Stimulated activated CD4-positive, alpha-beta T cell treated with anti-CD3 and anti-CD28 coated beads, Interleukin-1b, Interleukin-23, amount 100 ng/mL, for 48 hours (primary cell): ENCODE measurements around the gene ABCC9.

Source experiments
- DNase-seq: peaks from one replicate; pipeline ENCODE4 v3.0.0-alpha.2; 2020

ABCC9 gene

DNA sequence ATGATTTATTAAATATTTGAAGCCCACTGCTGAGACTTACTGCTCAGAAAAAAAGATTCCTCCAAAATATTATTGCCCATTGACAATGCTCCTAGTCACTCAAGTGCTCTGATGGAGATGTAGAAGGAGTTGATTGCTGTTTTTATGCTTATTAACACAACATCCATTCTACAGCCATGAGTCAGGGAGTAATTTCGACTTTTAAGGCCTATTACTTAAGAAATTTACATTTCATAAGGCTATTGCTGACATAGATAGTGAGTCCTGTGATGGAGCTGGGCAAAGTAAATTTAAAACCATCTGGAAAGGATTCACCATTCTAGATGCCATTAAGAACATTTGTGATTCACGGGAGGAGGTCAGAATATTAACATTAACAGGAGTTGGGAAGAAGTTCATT lies 171.9 kb downstream of the ABCC9 start:
- DNase-seq, result no peak

DNA sequence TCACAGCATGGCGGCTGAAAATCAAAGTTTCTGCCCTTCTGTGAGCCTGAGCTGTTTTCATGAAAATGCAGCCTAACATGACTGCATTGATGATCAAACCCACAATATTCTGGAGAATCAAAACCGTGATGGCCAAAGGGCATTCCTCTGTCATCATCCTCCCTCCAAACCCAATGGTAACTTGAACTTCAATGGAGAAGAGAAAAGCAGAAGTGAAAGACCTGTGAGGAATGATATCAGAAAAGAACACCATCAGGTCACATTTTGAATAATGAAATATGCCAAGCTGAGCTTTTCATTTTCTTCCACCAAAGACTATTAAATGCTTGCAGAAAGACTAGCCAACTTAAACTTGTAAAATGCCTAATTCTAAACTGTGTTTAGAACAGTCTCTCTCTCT lies 174.8 kb downstream of the ABCC9 start:
- no peak for DNase-seq

DNA sequence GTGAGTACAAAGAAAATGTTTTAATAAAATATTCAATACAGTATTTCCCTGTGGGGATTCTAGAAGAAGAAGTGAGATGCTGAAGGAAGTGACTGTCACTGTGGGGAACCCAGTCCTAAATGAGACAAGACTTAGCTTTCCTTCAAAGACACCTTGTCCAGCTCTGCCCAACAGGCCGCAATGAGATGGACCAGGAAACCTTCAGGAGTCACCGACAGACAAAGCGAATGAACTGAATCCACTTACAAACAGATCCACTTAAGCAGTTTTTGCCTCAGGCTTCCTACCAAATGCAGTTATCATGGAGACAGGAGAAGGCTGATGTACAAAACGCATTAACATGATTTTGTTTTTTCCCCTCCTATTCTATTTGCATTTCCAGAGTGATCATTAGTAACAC lies 176.3 kb downstream of the ABCC9 start:
- no peak for DNase-seq

DNA sequence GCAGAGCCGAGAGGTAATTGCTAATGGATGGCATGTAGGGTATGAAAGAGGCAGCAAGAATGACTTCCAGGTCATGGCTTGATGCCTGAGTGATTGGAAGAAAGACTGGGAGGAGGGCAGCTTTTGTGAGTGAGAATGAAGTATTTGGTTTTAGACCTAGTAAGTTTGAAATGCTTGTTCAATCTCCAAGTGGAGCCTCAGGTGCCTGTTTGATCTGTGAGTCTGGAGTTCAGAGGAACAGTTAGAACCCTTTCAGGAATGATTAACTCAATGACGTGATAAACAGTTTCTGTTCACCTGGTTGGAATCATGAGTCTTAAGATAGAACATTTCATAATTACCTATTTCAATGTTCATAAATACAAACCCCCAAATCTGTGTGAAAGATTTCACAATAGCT lies 177.2 kb downstream of the ABCC9 start:
- no peak for DNase-seq

DNA sequence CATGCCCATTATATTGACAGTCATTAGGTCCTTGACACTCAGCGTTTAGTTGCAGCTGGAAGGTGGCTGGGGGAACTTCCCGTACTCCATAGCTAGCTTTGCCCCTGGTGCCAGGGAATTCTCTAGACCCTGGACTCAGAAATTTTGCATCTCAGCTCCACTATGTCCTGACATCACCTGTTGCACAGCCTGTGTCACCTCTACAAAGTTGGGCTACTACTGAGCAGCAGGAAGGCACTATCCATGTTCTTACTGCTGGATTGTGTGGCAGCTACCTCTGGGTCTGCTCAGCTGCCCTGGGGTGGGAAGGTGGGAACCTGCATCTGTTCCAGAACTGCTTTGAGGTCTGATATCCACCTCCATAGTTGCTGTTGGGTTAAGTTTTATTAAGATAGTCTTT lies 177.7 kb downstream of the ABCC9 start:
- DNase-seq, result no peak

DNA sequence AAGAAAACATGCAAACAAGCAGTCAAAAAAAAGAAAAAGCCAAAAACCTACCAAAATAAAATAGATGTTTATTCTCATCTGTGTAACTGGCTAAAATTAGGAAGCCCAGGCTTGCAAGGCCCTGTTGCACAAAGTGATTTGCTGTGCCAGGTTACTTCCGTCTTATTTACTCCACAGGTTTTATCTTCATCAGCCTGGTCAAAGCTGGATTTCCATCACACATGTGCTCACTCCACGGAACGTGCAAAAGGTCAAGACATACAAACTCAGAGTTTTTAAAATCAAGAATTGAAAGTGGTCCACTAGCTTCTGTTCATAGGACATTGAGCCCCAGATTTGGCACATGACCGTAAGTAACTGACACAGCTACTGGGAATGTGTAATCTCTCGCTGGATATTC lies 181.5 kb downstream of the ABCC9 start:
- DNase-seq, result no peak

DNA sequence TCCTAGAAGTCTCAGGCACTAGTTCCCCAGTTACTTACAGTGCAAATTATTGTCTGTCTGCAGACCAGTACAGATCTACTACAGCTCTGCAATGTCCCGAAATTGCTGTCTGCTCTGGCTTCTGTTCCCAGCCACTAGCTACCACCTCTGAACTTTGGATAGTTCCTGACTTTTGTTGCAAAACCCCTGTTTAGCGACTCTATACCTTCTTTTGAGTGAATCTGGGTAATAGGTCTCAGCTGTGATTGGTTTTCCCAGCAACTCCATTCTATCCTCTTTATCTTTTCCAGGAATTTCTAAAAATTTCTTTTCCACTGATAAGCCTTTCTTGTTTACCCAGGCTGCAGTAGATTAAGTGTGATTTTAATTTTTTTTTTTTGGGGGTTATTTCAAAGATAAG lies 183.5 kb downstream of the ABCC9 start:
- no peak for DNase-seq

DNA sequence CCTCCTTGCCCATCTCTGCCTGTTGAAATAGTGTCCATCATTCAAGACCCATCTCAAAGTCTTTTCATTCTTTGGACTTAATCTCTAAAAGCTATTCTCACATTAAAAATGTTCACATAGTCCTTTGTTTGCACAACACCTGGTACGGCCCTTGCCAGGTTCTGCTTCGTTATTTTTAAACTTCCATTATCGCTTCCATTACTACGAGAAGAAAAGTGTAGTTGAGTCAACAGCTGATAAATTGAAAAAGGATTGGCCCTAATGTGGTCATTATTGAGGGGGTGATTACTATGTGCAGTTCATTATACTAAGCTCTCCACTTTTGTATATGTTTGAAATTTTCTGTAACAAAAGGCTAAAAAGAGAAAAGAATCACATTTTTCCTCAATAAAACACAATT lies 184.5 kb downstream of the ABCC9 start:
- DNase-seq, result no peak

DNA sequence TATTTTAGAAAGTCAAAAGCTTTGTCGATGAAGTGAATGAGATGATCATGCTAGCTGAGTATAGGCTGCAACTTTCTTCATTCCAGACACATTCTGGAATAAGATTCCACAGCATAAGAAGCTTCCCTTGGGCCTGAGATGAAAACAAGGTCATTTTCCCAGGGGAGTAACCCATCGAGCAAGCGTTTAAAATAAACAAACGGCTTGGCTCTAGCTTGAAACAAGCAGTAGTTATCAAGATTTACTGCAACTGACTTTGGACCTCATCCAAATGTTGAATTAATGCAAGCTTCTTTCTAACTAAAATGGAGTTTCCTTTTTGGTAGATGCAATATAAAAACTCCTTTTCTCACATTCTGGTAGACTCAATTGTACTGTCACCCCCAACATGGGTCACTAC lies 189.7 kb downstream of the ABCC9 start:
- no peak for DNase-seq
